Pancreas (tissue), 10 donors: ENCODE measurements around the gene AKAP1. TPM values are rescaled to one million over a fixed set of nuclear protein-coding genes. Genes with fewer than 3 reads are reported as not detected.

ENCODE experiments used
- ATAC-seq, 4 donors: fragments of 200-7000 bp; cut with Tn5 transposase; one replicate each; pipeline versions ENCODE4 v1.8.0 to v1.9.1; 2020; ENCODE audit warnings: mild to moderate bottlenecking in 4 of 4, moderate library complexity in 4 of 4
- DNase-seq, 6 donors: peaks; one replicate each; pipeline ENCODE4 v3.0.0-alpha.2; 2020
- FAIRE-seq: peaks from 2 replicates; lab custom pipeline; 2012; peaks lifted over from hg19 to GRCh38; lab: Jason Lieb, UNC
- H3K27ac ChIP-seq, 4 donors: fragments of 200-600 bp; sonication (generic); 1 replicate in 3 of 4; 2 replicates in 1 of 4; pipeline versions ENCODE4 v1.5.0 to v1.8.0; 2020
- H3K27me3 ChIP-seq, 4 donors: fragments of 200-600 bp; one replicate each; pipeline ENCODE4 v1.8.0; 2021
- H3K36me3 ChIP-seq, 3 donors: fragments of 200-600 bp; sonication (generic) in 1 of 3; one replicate each; pipeline versions ENCODE4 v1.5.0 to v1.8.0; 2020 to 2021
- H3K4me1 ChIP-seq, 3 donors: fragments of 200-600 bp; one replicate each; pipeline ENCODE4 v1.8.0; 2021
- H3K4me3 ChIP-seq, 4 donors: fragments of 200-600 bp; sonication (generic) in 2 of 4; one replicate each; pipeline versions ENCODE4 v1.5.0 to v1.8.0; 2020 to 2021
- H3K9me3 ChIP-seq, 4 donors: fragments of 200-600 bp; one replicate each; pipeline ENCODE4 v1.8.0; 2021
- CTCF ChIP-seq, 4 donors: fragments of 200-600 bp; sonication (generic) in 3 of 4; IDR thresholded peaks; one replicate each; pipeline versions ENCODE4 v1.5.0 to v1.8.0; 2021; ENCODE audit warnings: antibody characterized with exemption in 4 of 4
- WGBS, 2 donors: extraction: QIAGEN DNeasy Blood & Tissue Kit; methylation state at CpG; one replicate each; pipeline ENCODE4 v1.1.7; 2013; 5-methylcytosine and 5-hydroxymethylcytosine counted together
- intact Hi-C, 3 donors: fragments of 100-400 bp; cut with DNase I; formaldehyde crosslinking; loops; one replicate each; pipeline versions ENCODE4 v1.11.1 to v1.14.2; 2022
- polyA plus RNA-seq, 2 donors: library from polyadenylated mRNA; stranded (reverse); fragments of 200-250 nt; gene quantifications; one replicate each; pipeline ENCODE4 v1.2.3, GENCODE V29; 2013
- total RNA-seq, 6 donors: library from RNA; stranded (reverse); fragmentation: NEBNext Ultra II Directional in 4 of 6; extraction: Animal tissue kit (Norgen Biotek cat#: 25700) in 4 of 6; gene quantifications; one replicate each; pipeline versions ENCODE4 v1.2.1 to v1.2.4, GENCODE V29; 2021 to 2023
- donor health status: healthy with polysubstance abuse.
- donor health status: DM: no; HTN: no; CAD: no; lungs with moderate emphysema.
- donor health status: DM: no; HTN: no; CAD: no.
- donor health status: control.
- donor health status: control.
- donor health status: Bipolar disorder and iron deficiency.
- donor health status: DM: yes; HTN: yes; CAD: no.
- donor health status: DM: no; HTN: no; CAD: no.
- donor health status: DM: no; HTN: no; CAD: no.
- donor health status: DM: yes; HTN: yes; CAD: no.

Gene AKAP1
- total and polyA plus RNA-seq, 8 donors = 9.8 to 23.8 (median 15.3) TPM

GRCh38 chr17:57062865-57063264 lies 22.2 kb upstream of the AKAP1 start:
- Histone ChIP-seq H3K27ac (no peak overlapping the region), H3K9me3 (no peaks in the 10 kb centered on the region), H3K4me3 (no peak overlapping the region), H3K36me3 (no peaks in the 10 kb centered on the region), H3K4me1 (no peaks in the 10 kb centered on the region), H3K27me3 (no peaks in the 10 kb centered on the region)
- intact Hi-C loops = no loop called here
- ATAC-seq (no peak), DNase-seq (no peak), FAIRE-seq (no peak)
- 57 to 59% methylated on average over 2 of the region's 2 CpGs for WGBS, 2 donors
- no peak for TF ChIP-seq CTCF (IDR thresholded peaks at IDR 0.05)

- 84 to 98% methylated on average over 4 of the region's 4 CpGs for WGBS, 2 donors
- TF ChIP-seq CTCF (IDR thresholded peaks at IDR 0.05) = no peak
- no peak overlapping the region for H3K4me3 ChIP-seq
- no peaks in the 10 kb centered on the region for H3K4me1 ChIP-seq
- DNase-seq (no peak), FAIRE-seq (no peak), ATAC-seq (no peak)
- H3K27ac ChIP-seq = no peak overlapping the region
- H3K27me3 ChIP-seq = no peaks in the 10 kb centered on the region
- H3K9me3 ChIP-seq = no peaks in the 10 kb centered on the region
- H3K36me3 ChIP-seq = no peaks in the 10 kb centered on the region
- intact Hi-C loops = no loop called here
Measured at GRCh38 chr17:57067162-57067561, 17.9 kb upstream of the AKAP1 start.

- WGBS, 2 donors = 90 to 92% methylated on average over 1 of the region's 1 CpG
- Histone ChIP-seq H3K27ac (no peak overlapping the region), H3K9me3 (no peaks in the 10 kb centered on the region), H3K36me3 (no peaks in the 10 kb centered on the region), H3K4me3 (no peak overlapping the region), H3K27me3 (no peaks in the 10 kb centered on the region), H3K4me1 (no peaks in the 10 kb centered on the region)
- DNase-seq (no peak), ATAC-seq (no peak), FAIRE-seq (no peak)
- intact Hi-C loops = no loop called here
- no peak for TF ChIP-seq CTCF (IDR thresholded peaks at IDR 0.05)
Measured at GRCh38 chr17:57067781-57068180, 17.3 kb upstream of the AKAP1 start.

GRCh38 chr17:57068222-57068658 lies 16.8 kb upstream of the AKAP1 start:
- intact Hi-C loops = no loop called here
- no peak overlapping the region for H3K27ac ChIP-seq
- H3K27me3 ChIP-seq = no peaks in the 10 kb centered on the region
- no peaks in the 10 kb centered on the region for H3K4me1 ChIP-seq
- no peaks in the 10 kb centered on the region for H3K36me3 ChIP-seq
- no peak for FAIRE-seq
- H3K9me3 ChIP-seq = no peaks in the 10 kb centered on the region
- no peak for TF ChIP-seq CTCF (IDR thresholded peaks at IDR 0.05)
- WGBS, 2 donors = 27 to 28% methylated on average over 4 of the region's 4 CpGs
- H3K4me3 ChIP-seq = no peak overlapping the region
- ATAC-seq = peak in 3 of 4 donors; percentile 46 to 58 (median 47)
- no peak for DNase-seq

- Histone ChIP-seq H3K9me3 (no peaks in the 10 kb centered on the region), H3K27ac (no peak overlapping the region), H3K4me1 (no peaks in the 10 kb centered on the region), H3K36me3 (no peaks in the 10 kb centered on the region), H3K4me3 (no peak overlapping the region), H3K27me3 (no peaks in the 10 kb centered on the region)
- ATAC-seq (no peak), FAIRE-seq (no peak), DNase-seq (no peak)
- TF ChIP-seq CTCF (IDR thresholded peaks at IDR 0.05) = no peak
- WGBS, 2 donors = 91 to 98% methylated on average over 2 of the region's 2 CpGs
- intact Hi-C loops = no loop called here
Measured at GRCh38 chr17:57068707-57069106, 16.3 kb upstream of the AKAP1 start.
